Gastroesophageal sphincter (tissue), 3 donors: ENCODE results near the gene BCAS3.

ENCODE experiments used
- EP300 ChIP-seq: sonication (generic); formaldehyde crosslinking; IDR thresholded peaks from one replicate; pipeline ENCODE4 v1.6.1; 2017; ENCODE audit warnings: antibody characterized with exemption, mild to moderate bottlenecking
- POLR2A ChIP-seq, 2 donors: fragments of 450-650 bp; IDR thresholded peaks; one replicate each; pipeline ENCODE4 v1.6.1; 2017; ENCODE audit warnings: antibody characterized with exemption in 2 of 2, mild to moderate bottlenecking in 2 of 2, moderate library complexity in 1 of 2
- TF ChIP-seq, protein P1 (sequence below), 4 experiments: fragments of 200-600 bp in 2 of 4; fragments of 450-650 bp in 2 of 4; sonication (generic) in 1 of 4; IDR thresholded peaks; one replicate each; pipeline ENCODE4 v1.5.1; 2017 to 2019; ENCODE audit warnings: antibody characterized with exemption in 4 of 4, mild to moderate bottlenecking in 2 of 4, moderate library complexity in 2 of 4

GRCh38 chr17:61333136-61333535 is 655.5 kb downstream of the BCAS3 start:
- TF ChIP-seq, protein P1, sequence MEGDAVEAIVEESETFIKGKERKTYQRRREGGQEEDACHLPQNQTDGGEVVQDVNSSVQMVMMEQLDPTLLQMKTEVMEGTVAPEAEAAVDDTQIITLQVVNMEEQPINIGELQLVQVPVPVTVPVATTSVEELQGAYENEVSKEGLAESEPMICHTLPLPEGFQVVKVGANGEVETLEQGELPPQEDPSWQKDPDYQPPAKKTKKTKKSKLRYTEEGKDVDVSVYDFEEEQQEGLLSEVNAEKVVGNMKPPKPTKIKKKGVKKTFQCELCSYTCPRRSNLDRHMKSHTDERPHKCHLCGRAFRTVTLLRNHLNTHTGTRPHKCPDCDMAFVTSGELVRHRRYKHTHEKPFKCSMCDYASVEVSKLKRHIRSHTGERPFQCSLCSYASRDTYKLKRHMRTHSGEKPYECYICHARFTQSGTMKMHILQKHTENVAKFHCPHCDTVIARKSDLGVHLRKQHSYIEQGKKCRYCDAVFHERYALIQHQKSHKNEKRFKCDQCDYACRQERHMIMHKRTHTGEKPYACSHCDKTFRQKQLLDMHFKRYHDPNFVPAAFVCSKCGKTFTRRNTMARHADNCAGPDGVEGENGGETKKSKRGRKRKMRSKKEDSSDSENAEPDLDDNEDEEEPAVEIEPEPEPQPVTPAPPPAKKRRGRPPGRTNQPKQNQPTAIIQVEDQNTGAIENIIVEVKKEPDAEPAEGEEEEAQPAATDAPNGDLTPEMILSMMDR (IDR thresholded peaks at IDR 0.05): no peak
- TF ChIP-seq POLR2A (IDR thresholded peaks at IDR 0.05): no peak
- no peak for TF ChIP-seq EP300
